Karpas-422 (cell line): ENCODE results near the gene CYTH4. TPM values are rescaled to one million over a fixed set of nuclear protein-coding genes. Genes with fewer than 3 reads are reported as not detected.
A peak's percentile ranks its signal among the peaks of the same experiment; 100 is the strongest.
"Not testable (repeated sequence)": the region's sequence is repeated elsewhere in the genome, so short reads cannot be mapped to it uniquely, and the experiment has no call there.

Experiments used
- DNase-seq: peaks from one replicate; pipeline ENCODE4 v3.0.0-alpha.2; 2015
- H2AFZ ChIP-seq: fragments of 200-600 bp; sonication (generic); 2 replicates; pipeline ENCODE4 v1.6.1; 2014; ENCODE audit warnings: antibody characterized with exemption, low read length, mixed read lengths
- H3K27ac ChIP-seq: fragments of 200-600 bp; sonication (generic); 2 replicates; pipeline ENCODE4 v1.5.1; 2014; ENCODE audit warnings: mild to moderate bottlenecking, low read length, moderate library complexity
- H3K27me3 ChIP-seq: fragments of 200-600 bp; sonication (generic); 2 replicates; pipeline ENCODE4 v1.6.1; 2014; ENCODE audit warnings: low read length, mixed read lengths
- H3K36me3 ChIP-seq: fragments of 200-600 bp; sonication (generic); 2 replicates; pipeline ENCODE4 v1.6.1; 2014; ENCODE audit warnings: low read length, mixed read lengths; ENCODE audit not compliant: insufficient read depth
- H3K4me1 ChIP-seq: fragments of 200-600 bp; sonication (generic); 2 replicates; pipeline ENCODE4 v1.6.1; 2014; ENCODE audit warnings: mild to moderate bottlenecking, low read length, mixed read lengths
- H3K4me2 ChIP-seq: fragments of 200-600 bp; sonication (generic); 2 replicates; pipeline ENCODE4 v1.6.1; 2014; ENCODE audit warnings: low read length, low read depth, mild to moderate bottlenecking; ENCODE audit not compliant: poor library complexity, severe bottlenecking
- H3K4me3 ChIP-seq: fragments of 200-600 bp; sonication (generic); 2 replicates; pipeline ENCODE4 v1.5.1; 2014; ENCODE audit warnings: mild to moderate bottlenecking, antibody characterized with exemption, low read length, mixed read lengths
- H3K79me2 ChIP-seq: fragments of 200-600 bp; sonication (generic); 2 replicates; pipeline ENCODE4 v1.6.1; 2014; ENCODE audit warnings: mild to moderate bottlenecking, low read length, mixed read lengths
- H3K9ac ChIP-seq: fragments of 200-600 bp; sonication (generic); 2 replicates; pipeline ENCODE4 v1.6.0; 2014; ENCODE audit warnings: low read length
- H3K9me2 ChIP-seq: fragments of 200-600 bp; sonication (generic), shearing (Covaris generic); replicated peaks from 2 replicates; pipeline ENCODE4 v1.6.0; 2014; ENCODE audit warnings: mild to moderate bottlenecking, low read length, moderate library complexity; ENCODE audit not compliant: insufficient read depth
- H3K9me3 ChIP-seq: fragments of 300-700, 200-600 bp; sonication (generic); 2 replicates; pipeline ENCODE4 v1.6.1; 2014; ENCODE audit warnings: low read length, mixed read lengths
- H4K20me1 ChIP-seq: fragments of 200-600 bp; sonication (generic); 2 replicates; pipeline ENCODE4 v1.6.1; 2014; ENCODE audit warnings: mild to moderate bottlenecking, antibody characterized with exemption, low read length, low read depth; ENCODE audit not compliant: insufficient read depth
- total RNA-seq: library from RNA; depleted of rRNA; stranded (reverse); fragments of >200 nt; shearing (Covaris generic); gene quantifications from 2 replicates; pipeline ENCODE4 v1.2.3, GENCODE V29; 2014; ENCODE audit warnings: low replicate concordance

CYTH4 gene
- total RNA-seq, 1 experiment from 2014 or later: 12.6 TPM

DNA sequence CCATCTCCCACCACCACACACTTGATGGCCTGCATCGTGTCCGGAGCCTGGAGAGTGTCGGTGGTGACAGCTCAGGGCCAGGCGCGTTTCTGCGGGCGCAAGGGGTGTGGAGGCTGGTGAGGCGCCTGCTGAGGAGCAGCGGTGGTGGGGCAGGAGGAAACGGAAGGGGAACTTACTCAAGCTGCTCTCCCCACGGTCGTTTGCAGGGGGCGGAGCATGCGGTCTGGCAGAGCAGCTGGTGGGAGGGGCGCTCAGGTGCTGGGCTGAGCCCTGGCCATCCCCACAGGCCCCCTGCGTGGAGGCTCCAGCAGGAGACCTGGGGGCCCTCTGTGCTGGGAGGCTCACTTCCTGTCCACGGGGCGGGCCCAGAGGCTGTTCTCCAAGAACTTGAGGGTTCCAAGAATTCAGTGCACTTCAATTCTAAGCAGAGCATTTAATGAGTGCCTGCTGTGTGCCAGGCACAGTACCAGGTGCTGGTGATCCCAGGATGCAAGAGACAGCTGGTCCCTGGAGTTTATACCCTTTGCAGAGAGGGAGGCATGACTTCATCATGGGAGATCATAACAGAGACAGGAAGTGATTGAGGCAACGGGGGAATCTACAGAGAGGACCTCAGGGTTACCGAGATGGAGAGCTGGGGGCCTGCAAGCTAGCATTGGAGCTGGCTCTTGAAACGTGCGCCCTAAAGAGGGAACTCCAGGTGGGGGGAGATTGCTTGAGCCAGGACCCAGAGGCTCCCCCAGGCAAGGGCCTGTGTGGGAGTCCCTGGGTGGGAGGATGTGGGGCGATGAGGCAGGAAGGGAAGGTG lies 38.0 kb upstream of the CYTH4 start, which contains the start of gene RAC2:
RAC2 (minus strand) TSS at position 156 of the 808 bp plus-strand sequence; CDS start at position 35, 121 bp downstream.
- no peaks in the 10 kb centered on the region for H3K27me3 ChIP-seq
- peaks cover 7% of the 10 kb centered on the region for H4K20me1 ChIP-seq
- H3K27ac ChIP-seq: peak within 1 kb of the TSS; percentile 97
- H3K9me3 ChIP-seq: no peaks in the 10 kb centered on the region
- no peak within 1 kb of the TSS for H2AFZ ChIP-seq
- H3K9ac ChIP-seq: peak within 1 kb of the TSS; percentile 95
- peaks cover 24% of the 10 kb centered on the region for H3K36me3 ChIP-seq
- H3K4me2 ChIP-seq: peak within 1 kb of the TSS; percentile 91
- peaks cover 95% of the 10 kb centered on the region for H3K4me1 ChIP-seq
- no peaks in the 10 kb centered on the region for H3K9me2 ChIP-seq
- H3K79me2 ChIP-seq: peaks cover 18% of the 10 kb centered on the region; the same call in 1 of the 2 replicates
- peak within 1 kb of the TSS; percentile 95 for H3K4me3 ChIP-seq
- peak; percentile 98 for DNase-seq

DNA sequence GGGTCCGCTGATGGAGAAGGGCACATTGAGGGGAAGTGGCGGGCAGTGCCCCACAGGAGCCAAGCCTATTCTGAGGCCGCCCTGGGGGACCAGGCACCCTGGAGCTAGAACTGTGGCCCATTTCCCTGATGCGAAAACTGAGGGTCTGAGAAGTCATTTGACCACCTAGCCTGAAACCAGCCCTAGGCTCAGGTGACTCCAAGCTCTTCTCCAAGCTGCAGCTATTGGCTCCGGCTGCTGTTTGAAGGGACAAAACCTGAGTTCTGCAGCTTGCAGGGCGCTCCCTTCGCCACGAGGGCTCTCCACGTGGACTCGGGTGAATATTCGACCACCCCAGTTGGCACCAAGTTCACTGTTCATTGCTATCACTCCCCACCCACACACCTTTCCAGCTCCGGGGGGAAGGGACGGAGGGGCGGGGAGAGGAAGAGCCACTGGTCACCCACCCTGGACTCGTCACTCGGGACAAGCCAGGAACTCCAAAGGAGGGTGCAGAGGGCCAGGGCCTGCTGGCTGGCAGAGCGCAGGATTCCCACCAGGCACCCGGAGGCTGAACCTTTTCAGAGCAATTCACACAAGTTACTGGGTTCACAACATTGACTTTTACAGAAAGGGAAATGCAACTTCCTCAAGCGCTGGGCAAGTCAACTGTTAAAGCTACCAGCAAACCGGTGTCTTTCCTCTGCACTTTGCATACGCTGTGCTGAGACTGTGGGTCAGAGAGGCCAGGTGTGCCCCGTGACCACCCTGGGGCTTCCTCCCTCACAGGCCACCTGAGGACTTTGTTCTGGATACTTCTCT lies 37.2 kb upstream of the CYTH4 start:
- Histone ChIP-seq H3K27ac (peak overlapping the region; percentile 97), H3K9me3 (no peaks in the 10 kb centered on the region), H3K4me3 (peak overlapping the region; percentile 95), H2AFZ (no peak overlapping the region), H3K9ac (peak overlapping the region; percentile 95), H3K4me2 (peak overlapping the region; percentile 91), H3K9me2 (no peaks in the 10 kb centered on the region), H3K36me3 (peaks cover 17% of the 10 kb centered on the region), H4K20me1 (no peaks in the 10 kb centered on the region; the same call in 1 of the 2 replicates), H3K4me1 (peaks cover 93% of the 10 kb centered on the region), H3K27me3 (no peaks in the 10 kb centered on the region), H3K79me2 (peaks cover 18% of the 10 kb centered on the region; the same call in 1 of the 2 replicates)
- DNase-seq: peak; percentile 94

DNA sequence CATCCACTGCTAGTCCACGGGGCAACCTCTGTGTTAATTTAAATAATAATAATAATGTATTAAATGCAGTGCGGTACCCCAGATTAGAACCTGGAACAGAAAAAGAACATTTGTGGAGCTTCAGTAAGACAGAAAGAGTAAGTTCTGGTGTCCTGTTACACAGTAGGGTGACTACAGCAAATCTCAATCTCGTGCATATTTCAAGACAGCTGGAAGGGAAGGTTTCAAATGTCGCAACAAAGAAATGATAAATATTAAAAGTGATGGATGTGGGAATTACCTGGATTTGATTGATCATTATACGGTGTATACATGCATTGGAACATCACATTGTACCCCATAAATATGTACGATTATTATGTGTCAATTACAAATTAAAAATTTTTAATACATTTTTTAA lies 36.6 kb upstream of the CYTH4 start:
- no peak for DNase-seq
- Histone ChIP-seq H3K27me3 (no peaks in the 10 kb centered on the region), H3K4me1 (peaks cover 89% of the 10 kb centered on the region), H3K9me3 (no peaks in the 10 kb centered on the region), H3K4me2 (peak overlapping the region; percentile 91), H3K27ac (peak overlapping the region; percentile 97), H3K9ac (peak overlapping the region; percentile 27; the same call in 1 of the 2 replicates), H3K4me3 (no peak overlapping the region), H2AFZ (no peak overlapping the region), H4K20me1 (no peaks in the 10 kb centered on the region; the same call in 1 of the 2 replicates), H3K9me2 (no peaks in the 10 kb centered on the region), H3K79me2 (peaks cover 18% of the 10 kb centered on the region; the same call in 1 of the 2 replicates), H3K36me3 (peaks cover 12% of the 10 kb centered on the region; the same call in 1 of the 2 replicates)

DNA sequence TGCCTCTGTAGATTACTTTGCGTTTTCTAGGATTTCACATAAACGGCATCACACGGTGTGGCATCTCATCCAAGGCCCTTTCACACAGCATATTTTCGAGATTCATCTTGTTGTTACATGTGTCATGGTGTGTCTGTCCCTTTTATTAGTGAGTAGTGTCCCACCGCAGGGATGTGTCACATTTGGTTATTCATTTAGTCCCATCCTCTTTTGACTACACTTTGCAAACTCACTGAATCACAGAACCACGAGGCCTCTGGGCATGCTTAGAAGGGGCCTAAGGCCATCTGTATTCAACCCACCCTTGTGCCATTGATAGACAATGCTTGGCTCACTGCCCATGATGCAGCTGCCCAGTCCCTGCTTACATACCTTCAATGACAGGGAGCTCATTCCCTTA lies 34.1 kb upstream of the CYTH4 start:
- H3K27ac ChIP-seq: peak overlapping the region; percentile 97
- no peaks in the 10 kb centered on the region for H3K36me3 ChIP-seq
- DNase-seq: peak; percentile 89
- H3K4me3 ChIP-seq: peak overlapping the region; percentile 66
- H3K9me2 ChIP-seq: no peaks in the 10 kb centered on the region
- H3K4me2 ChIP-seq: peak overlapping the region; percentile 60
- H3K79me2 ChIP-seq: peaks cover 9% of the 10 kb centered on the region; the same call in 1 of the 2 replicates
- no peaks in the 10 kb centered on the region for H3K9me3 ChIP-seq
- H4K20me1 ChIP-seq: no peaks in the 10 kb centered on the region
- no peaks in the 10 kb centered on the region for H3K27me3 ChIP-seq
- no peak overlapping the region for H2AFZ ChIP-seq
- peak overlapping the region; percentile 61 for H3K9ac ChIP-seq
- peaks cover 77% of the 10 kb centered on the region for H3K4me1 ChIP-seq

DNA sequence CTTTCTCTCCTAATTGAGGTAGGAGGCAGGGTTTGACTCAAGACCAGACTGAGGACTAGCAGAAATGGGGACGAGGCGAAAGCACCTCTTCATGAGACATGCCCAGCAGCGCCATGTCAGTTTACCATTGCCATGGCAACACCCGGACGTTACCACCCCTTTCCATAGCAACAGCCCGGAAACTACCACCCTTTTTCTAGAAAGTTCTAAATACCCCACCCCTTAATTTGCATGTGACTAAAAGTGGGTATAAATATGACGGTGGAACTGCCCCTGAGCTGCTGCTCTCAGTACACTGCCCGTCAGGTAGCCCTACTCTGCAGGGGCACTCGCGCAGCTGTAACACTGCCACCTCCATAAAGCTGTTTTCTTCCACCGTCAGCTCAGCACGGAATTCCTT lies 32.3 kb upstream of the CYTH4 start:
- Histone ChIP-seq H3K9me3 (no peaks in the 10 kb centered on the region), H3K4me3 (no peak overlapping the region), H3K27me3 (no peaks in the 10 kb centered on the region), H3K4me2 (no peak overlapping the region), H3K36me3 (no peaks in the 10 kb centered on the region), H3K9me2 (no peaks in the 10 kb centered on the region), H4K20me1 (no peaks in the 10 kb centered on the region), H3K79me2 (peaks cover 4% of the 10 kb centered on the region; the same call in 1 of the 2 replicates), H2AFZ (no peak overlapping the region), H3K4me1 (peaks cover 64% of the 10 kb centered on the region), H3K9ac (no peak overlapping the region), H3K27ac (no peak overlapping the region)
- DNase-seq: peak; percentile 65

DNA sequence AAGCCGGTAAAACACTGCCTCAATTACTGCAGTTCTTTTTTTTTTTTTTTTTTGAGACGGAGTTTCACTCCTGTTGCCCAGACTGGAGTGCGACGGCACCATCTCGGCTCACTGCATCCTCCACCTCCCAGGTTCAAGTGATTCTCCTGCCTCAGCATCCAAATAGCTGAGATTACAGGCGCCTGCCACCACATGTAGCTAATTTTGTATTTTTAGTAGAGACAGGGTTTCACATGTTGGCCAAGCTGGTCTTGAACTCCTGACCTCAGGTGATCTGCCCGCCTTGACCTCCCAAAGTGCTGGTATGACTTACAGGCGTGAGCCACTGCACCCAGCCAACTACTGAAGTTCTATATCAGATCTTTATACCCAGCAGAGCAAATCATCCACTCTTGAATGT lies 30.5 kb upstream of the CYTH4 start:
- H3K9ac ChIP-seq, H3K4me3 ChIP-seq, H3K9me2 ChIP-seq, H3K9me3 ChIP-seq, H2AFZ ChIP-seq, DNase-seq, H4K20me1 ChIP-seq, H3K36me3 ChIP-seq, H3K27me3 ChIP-seq, H3K4me2 ChIP-seq, H3K27ac ChIP-seq, H3K79me2 ChIP-seq: not testable (repeated sequence)
- H3K4me1 ChIP-seq: peaks cover 52% of the 10 kb centered on the region

DNA sequence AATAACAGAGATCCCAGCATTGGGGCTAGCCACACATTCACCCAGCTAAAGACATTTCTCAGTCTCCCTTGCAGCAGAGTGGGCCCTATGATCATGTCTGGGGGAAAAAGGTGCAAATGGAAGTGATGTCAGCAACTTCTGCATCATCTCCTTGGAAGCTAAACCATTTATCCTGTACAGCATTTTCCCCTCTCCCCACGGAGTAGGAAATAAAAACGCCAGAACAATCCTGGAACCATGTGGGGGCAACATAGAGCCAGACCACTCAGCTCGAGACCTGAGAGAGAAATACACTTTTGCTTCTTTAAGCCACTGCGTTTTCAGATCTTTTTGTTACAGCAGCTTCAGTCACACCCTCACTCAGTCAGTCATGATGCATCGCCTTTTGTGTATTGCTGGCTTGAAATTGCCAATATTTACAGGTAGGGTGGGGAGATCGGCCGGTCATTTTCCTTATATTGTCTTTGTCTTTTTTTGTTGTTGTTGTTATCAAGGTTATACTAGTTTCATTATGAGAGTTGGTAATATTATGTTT lies 29.1 kb upstream of the CYTH4 start:
- no peaks in the 10 kb centered on the region for H3K9me2 ChIP-seq
- H3K36me3 ChIP-seq: no peaks in the 10 kb centered on the region
- H3K4me2 ChIP-seq: no peak overlapping the region
- H3K79me2 ChIP-seq: no peaks in the 10 kb centered on the region
- H3K27ac ChIP-seq: no peak overlapping the region
- no peak overlapping the region for H3K4me3 ChIP-seq
- H3K4me1 ChIP-seq: peaks cover 41% of the 10 kb centered on the region
- no peak for DNase-seq
- H3K9ac ChIP-seq: no peak overlapping the region
- no peak overlapping the region for H2AFZ ChIP-seq
- no peaks in the 10 kb centered on the region for H4K20me1 ChIP-seq
- no peaks in the 10 kb centered on the region for H3K9me3 ChIP-seq
- no peaks in the 10 kb centered on the region for H3K27me3 ChIP-seq
